ENCODE data around the gene ADNP.

Gene ADNP

GRCh38 chr20:50854506-50855249 is 76.6 kb downstream of the ADNP start:
- POLR2A ChIA-PET (ENCODE audit: low non-redundant PET): interaction anchor here (0.6 kb wide), 1 partner anchor 204 kb away, joined by 5 read pairs; no protein-coding TSS in a partner anchor
- H3K27ac ChIP-seq: peak overlapping the region; percentile 76
- CTCF ChIA-PET: interaction anchor here (0.6 to 0.9 kb wide), 5 partner anchors 11 to 64 kb away, joined by 3 to 8 read pairs (median 4); partner anchors contain the start of gene BCAS4
- no peak for TF ChIP-seq CTCF (conservative IDR thresholded peaks at IDR 0.05; ENCODE audit: low read depth)
- no peak for DNase-seq (ENCODE audit: low spot score)

DNA sequence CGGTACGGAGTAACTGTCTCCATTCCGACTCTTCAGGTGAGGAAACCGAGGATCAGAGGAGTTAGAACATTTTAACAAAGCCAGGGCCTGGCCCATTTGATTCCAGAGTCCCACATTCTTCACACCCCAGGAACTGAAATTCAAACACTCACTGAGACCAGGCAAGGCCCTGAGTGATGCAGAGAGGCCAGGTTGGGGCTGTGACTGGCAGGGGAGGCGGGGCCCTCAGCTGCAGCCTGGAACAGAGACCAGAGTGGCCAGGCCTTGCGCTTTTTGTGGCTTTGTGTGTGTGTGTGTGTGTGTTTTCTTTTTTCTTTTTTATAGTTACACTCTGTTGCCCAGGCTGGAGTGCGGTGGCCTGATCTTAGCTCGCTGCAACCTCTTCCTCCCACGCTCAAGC is 79.2 kb downstream of the ADNP start:
- ChIA-PET CTCF (interaction anchor here (0.6 kb wide), 1 partner anchor 97 kb away, joined by 3 read pairs; no protein-coding TSS in a partner anchor), POLR2A (ENCODE audit: low non-redundant PET) (no interaction called here)
- TF ChIP-seq CTCF (conservative IDR thresholded peaks at IDR 0.05; ENCODE audit: low read depth): no peak
- DNase-seq (ENCODE audit: low spot score): no peak
- peak overlapping the region; percentile 97 for H3K27ac ChIP-seq

GRCh38 chr20:50850721-50851286 is 80.4 kb downstream of the ADNP start:
- DNase-seq (ENCODE audit: low spot score): no peak
- no peak for TF ChIP-seq CTCF (conservative IDR thresholded peaks at IDR 0.05; ENCODE audit: low read depth)
- POLR2A ChIA-PET (ENCODE audit: low non-redundant PET): no interaction called here
- CTCF ChIA-PET: interaction anchor here (1.1 kb wide), 1 partner anchor 56 kb away, joined by 3 read pairs; the partner anchor contains the start of gene BCAS4
- peak overlapping the region; percentile 97 for H3K27ac ChIP-seq

DNA sequence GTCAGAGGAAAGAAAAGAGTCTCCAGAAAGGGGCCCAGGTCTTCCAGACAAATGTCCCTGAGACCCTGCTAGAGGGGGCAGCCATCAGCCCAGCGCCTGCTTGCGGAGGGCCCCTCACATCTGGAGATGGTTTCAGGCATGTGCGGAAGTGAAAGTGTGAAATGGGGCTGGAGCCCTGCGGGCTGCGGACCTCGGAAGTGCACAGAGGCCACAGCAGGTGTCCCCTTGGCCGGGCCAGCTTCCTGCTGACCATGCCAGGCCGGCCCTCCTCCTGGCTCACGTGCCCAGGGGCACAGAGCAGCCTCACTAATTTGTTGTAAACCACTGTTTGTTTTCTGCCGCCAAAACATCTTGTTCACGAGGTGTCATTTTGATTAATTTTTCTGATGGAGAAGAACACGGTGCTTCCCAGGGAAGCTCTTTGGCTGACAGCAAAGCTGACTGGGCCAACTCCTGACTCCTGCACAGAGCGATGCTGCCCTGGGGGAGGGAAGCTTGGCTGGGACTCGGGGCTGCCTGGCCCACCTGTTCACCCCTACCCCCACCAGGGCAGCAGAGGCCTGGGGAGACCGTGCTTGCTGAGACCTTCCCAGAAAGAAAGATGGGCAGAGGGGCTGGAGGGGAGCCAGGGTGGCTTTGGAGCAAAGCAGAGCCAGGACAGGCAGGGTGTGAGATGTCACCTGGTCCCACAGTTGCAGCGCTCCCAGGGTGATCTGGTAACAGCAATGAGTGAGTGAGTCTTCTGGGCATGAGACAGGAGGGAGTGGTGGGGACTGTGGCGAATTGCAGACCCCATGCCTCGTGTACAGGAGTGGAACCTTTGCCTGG is 82.2 kb downstream of the ADNP start:
- DNase-seq (ENCODE audit: low spot score): no peak
- no peak for TF ChIP-seq CTCF (conservative IDR thresholded peaks at IDR 0.05; ENCODE audit: low read depth)
- ChIA-PET CTCF (interaction anchor here (0.6 to 1.7 kb wide), 2 partner anchors 16 to 59 kb away, joined by 3 to 4 read pairs; no protein-coding TSS in a partner anchor), POLR2A (ENCODE audit: low non-redundant PET) (no interaction called here)
- H3K27ac ChIP-seq: peak overlapping the region; percentile 97

GRCh38 chr20:50848341-50848808 is 82.9 kb downstream of the ADNP start:
- no peak for TF ChIP-seq CTCF (conservative IDR thresholded peaks at IDR 0.05; ENCODE audit: low read depth)
- CTCF ChIA-PET: interaction anchor here (0.6 to 1.7 kb wide), 3 partner anchors 16 to 58 kb away, joined by 3 to 4 read pairs (median 3); no protein-coding TSS in a partner anchor
- POLR2A ChIA-PET (ENCODE audit: low non-redundant PET): no interaction called here
- peak; percentile 70 for DNase-seq (ENCODE audit: low spot score)
- H3K27ac ChIP-seq: peak overlapping the region; percentile 97

All from RWPE1 (cell line).